Uterus (tissue), 4 donors: ENCODE measurements around the gene DGKG. TPM values are rescaled to one million over a fixed set of nuclear protein-coding genes. Genes with fewer than 3 reads are reported as not detected.
A peak's percentile ranks its signal among the peaks of the same experiment; 100 is the strongest.

Experiments
- DNase-seq, 2 donors: peaks; one replicate each; pipeline ENCODE4 v3.0.0-alpha.2; 2019 to 2020
- H3K27ac ChIP-seq, 2 donors: fragments of 200-600 bp; sonication (generic); 1 replicate in 1 of 2; 2 replicates in 1 of 2; pipeline ENCODE4 v1.5.1; 2016 to 2018
- H3K27me3 ChIP-seq, 2 donors: fragments of 200-600 bp; sonication (generic); one replicate each; pipeline ENCODE4 v1.5.1; 2018 to 2019; ENCODE audit warnings: control low read depth in 1 of 2
- H3K36me3 ChIP-seq, 2 donors: fragments of 200-600 bp; sonication (generic); one replicate each; pipeline ENCODE4 v1.5.1; 2019; ENCODE audit warnings: control low read depth in 1 of 2
- H3K4me1 ChIP-seq, 2 donors: fragments of 200-600 bp; sonication (generic); one replicate each; pipeline ENCODE4 v1.5.1; 2018 to 2019; ENCODE audit warnings: control low read depth in 1 of 2
- H3K4me3 ChIP-seq, 2 donors: fragments of 200-600 bp; sonication (generic); 1 replicate in 1 of 2; 2 replicates in 1 of 2; pipeline ENCODE4 v1.5.1; 2018 to 2019; ENCODE audit warnings: mild to moderate bottlenecking in 1 of 2
- H3K9me3 ChIP-seq, 2 donors: fragments of 200-600 bp; sonication (generic); one replicate each; pipeline ENCODE4 v1.5.1; 2019; ENCODE audit warnings: control low read depth in 1 of 2
- POLR2A ChIP-seq, 2 donors: fragments of 450-650 bp; IDR thresholded peaks; one replicate each; pipeline ENCODE4 v1.6.1; 2016; ENCODE audit warnings: antibody characterized with exemption in 2 of 2, mild to moderate bottlenecking in 1 of 2, moderate library complexity in 1 of 2
- intact Hi-C: fragments of 100-400 bp; cut with DNase I; formaldehyde crosslinking; loops from one replicate; pipeline ENCODE4 v1.15.1; 2023; ENCODE audit warnings: low total_unique reads
- total RNA-seq, 4 donors: library from RNA; depleted of rRNA in 3 of 4; stranded (reverse); fragments of >200 nt in 3 of 4; gene quantifications; one replicate each; pipeline versions ENCODE4 v1.1.0 to v1.2.4, GENCODE V29; 2014 to 2023
- TF ChIP-seq, protein P1 (sequence below), 4 experiments: fragments of 200-600 bp in 2 of 4; fragments of 450-650 bp in 2 of 4; sonication (generic) in 2 of 4; IDR thresholded peaks; one replicate each; pipeline ENCODE4 v1.5.1; 2016 to 2019; ENCODE audit warnings: antibody characterized with exemption in 4 of 4, mild to moderate bottlenecking in 2 of 4, moderate library complexity in 1 of 4
- donor health status: DM: yes; HTN: yes; CAD: no.

DGKG gene
- total RNA-seq, 4 donors from 2014 or later: 1.9 to 10.8 (median 6.7) TPM

DNA sequence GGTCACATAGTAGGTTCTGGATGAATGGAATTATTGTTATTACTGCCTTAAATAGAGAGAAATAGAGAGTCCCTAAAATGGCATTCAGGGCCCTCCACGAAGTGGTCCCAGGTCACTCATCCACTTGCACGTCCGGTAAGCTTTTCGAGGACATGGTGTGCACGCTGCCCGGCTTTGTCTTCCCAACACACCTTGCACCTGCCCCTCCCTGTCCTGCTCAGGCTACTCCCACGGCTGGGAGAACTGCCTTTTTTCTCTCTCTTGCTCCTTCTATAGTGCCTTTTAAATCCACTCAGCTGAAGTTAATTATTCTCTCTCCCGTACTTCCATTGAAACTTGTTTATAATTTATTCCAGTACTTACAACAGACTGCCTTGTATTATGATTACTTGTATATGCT lies 5.6 kb upstream of the DGKG start:
- no peak for DNase-seq
- intact Hi-C loops: no loop called here
- Histone ChIP-seq H3K27me3 (peaks cover 0 to 5% of the 10 kb centered on the region in 2 donors), H3K27ac (no peak overlapping the region), H3K4me3 (no peak overlapping the region), H3K4me1 (no peaks in the 10 kb centered on the region), H3K9me3 (no peaks in the 10 kb centered on the region), H3K36me3 (no peaks in the 10 kb centered on the region)
- TF ChIP-seq, protein P1, sequence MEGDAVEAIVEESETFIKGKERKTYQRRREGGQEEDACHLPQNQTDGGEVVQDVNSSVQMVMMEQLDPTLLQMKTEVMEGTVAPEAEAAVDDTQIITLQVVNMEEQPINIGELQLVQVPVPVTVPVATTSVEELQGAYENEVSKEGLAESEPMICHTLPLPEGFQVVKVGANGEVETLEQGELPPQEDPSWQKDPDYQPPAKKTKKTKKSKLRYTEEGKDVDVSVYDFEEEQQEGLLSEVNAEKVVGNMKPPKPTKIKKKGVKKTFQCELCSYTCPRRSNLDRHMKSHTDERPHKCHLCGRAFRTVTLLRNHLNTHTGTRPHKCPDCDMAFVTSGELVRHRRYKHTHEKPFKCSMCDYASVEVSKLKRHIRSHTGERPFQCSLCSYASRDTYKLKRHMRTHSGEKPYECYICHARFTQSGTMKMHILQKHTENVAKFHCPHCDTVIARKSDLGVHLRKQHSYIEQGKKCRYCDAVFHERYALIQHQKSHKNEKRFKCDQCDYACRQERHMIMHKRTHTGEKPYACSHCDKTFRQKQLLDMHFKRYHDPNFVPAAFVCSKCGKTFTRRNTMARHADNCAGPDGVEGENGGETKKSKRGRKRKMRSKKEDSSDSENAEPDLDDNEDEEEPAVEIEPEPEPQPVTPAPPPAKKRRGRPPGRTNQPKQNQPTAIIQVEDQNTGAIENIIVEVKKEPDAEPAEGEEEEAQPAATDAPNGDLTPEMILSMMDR (IDR thresholded peaks at IDR 0.05): no peak
- TF ChIP-seq POLR2A (IDR thresholded peaks at IDR 0.05): no peak

DNA sequence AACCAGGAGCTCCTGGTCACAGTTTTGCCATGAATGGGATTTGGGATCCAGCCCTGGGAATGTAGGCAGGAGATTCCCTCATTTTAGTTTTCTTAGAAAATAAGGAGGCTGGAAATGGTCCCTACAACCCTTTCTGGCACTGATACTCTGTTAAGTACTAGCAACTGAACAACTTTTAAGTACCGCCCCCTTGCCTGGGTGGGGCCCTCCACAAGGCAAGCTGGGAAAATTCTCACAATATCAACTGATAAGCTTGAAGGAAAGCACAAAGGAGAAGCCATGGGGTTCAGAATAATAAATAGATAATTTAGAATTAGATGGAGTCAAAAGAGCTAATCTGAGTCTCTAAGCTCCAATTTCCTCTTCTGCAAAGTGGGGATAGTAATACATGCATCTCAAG lies 4.2 kb upstream of the DGKG start:
- peaks cover 7 to 17% of the 10 kb centered on the region in 2 donors for H3K27me3 ChIP-seq
- TF ChIP-seq, protein P1 (IDR thresholded peaks at IDR 0.05): no peak
- no peak for TF ChIP-seq POLR2A (IDR thresholded peaks at IDR 0.05)
- H3K9me3 ChIP-seq: no peaks in the 10 kb centered on the region
- no peak overlapping the region for H3K27ac ChIP-seq
- no peaks in the 10 kb centered on the region for H3K4me1 ChIP-seq
- intact Hi-C loops: no loop called here
- no peak for DNase-seq
- H3K36me3 ChIP-seq: no peaks in the 10 kb centered on the region
- no peak overlapping the region for H3K4me3 ChIP-seq

DNA sequence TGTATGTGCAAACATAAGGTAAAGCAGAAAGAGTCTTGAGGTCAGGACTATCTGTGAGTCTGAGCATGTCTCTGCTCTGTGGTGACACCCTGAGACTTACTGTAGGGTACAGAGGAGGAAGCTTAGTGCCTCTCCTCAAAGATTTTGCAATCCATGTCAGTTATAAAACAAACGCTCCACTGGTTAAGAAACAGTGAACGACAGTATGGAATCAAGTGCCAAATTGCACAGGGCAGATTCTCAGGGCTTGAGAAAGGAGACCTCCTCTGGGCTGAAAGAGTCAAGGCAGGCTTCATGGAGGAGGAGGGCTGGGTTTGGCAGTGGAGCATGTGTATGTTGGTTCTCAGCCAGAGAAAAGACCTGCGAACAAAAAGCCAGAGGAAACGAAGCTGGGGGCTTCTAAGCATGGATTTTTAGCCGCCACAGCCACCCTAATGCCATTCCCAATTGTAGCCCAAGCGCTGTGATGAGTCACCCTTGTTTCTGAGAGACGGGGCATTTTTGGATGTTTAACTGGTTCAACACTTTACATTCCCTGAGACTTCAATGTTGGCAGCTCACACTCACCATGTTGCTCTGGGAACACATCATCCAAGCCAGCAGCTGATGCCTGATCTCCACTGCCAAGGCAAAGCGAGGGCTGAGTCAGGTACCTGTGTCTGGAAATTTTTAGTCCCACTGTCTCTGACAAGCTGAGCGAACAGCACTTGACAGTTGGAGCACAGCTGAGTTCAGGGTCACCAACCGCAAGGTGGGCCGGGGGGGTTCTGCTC lies 3.4 kb upstream of the DGKG start:
- no peaks in the 10 kb centered on the region for H3K36me3 ChIP-seq
- no peak overlapping the region for H3K4me3 ChIP-seq
- no peak for TF ChIP-seq POLR2A (IDR thresholded peaks at IDR 0.05)
- TF ChIP-seq, protein P1 (IDR thresholded peaks at IDR 0.05): no peak
- H3K27ac ChIP-seq: no peak overlapping the region
- DNase-seq: peak in 1 of 2 donors; percentile 29
- no peaks in the 10 kb centered on the region for H3K4me1 ChIP-seq
- no peaks in the 10 kb centered on the region for H3K9me3 ChIP-seq
- intact Hi-C loops: no loop called here
- H3K27me3 ChIP-seq: peaks cover 7 to 23% of the 10 kb centered on the region in 2 donors

DNA sequence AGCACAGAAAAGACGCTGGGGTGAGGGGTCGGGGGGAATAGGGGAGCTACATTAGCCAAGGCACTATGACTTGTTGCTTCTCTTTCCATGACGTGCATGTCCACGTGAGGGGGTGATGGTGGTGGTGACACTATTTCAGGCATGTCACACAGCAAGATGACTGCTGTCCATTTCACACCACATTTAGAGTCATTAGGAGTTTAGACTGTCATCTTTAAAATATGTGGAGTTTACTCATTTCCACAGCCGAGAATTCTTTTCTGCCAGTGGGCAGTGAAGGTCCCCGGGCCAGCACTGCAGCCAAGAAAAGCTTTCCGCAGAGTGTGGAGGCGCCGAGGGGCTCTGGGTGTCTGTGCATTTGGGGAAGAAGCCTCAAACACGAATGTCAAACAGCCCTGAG lies 954 bp upstream of the DGKG start:
- Histone ChIP-seq H3K4me3 (no peak overlapping the region), H3K9me3 (no peaks in the 10 kb centered on the region), H3K27ac (no peak overlapping the region), H3K36me3 (no peaks in the 10 kb centered on the region), H3K4me1 (no peaks in the 10 kb centered on the region), H3K27me3 (peaks cover 7 to 23% of the 10 kb centered on the region in 2 donors)
- no peak for DNase-seq
- intact Hi-C loops: no loop called here
- no peak for TF ChIP-seq POLR2A (IDR thresholded peaks at IDR 0.05)
- TF ChIP-seq, protein P1 (IDR thresholded peaks at IDR 0.05): no peak

DNA sequence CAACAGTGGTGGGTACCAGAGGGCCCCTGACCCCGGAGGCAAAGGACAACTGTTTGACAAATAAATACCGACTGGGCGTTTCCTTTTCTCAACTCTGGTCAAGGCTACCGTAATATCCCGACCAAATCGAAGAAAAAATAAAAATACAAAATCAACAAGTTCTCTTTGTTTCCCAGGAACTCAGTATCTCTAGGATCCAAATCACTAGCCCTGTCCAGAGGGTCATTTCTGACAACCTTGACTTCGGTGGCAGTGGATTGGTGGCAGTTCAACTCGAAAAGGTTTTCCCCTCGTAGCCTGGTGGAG lies 456 bp upstream of the DGKG start:
- Histone ChIP-seq H3K4me1 (no peaks in the 10 kb centered on the region), H3K27me3 (peaks cover 7 to 23% of the 10 kb centered on the region in 2 donors), H3K4me3 (no peak overlapping the region), H3K36me3 (no peaks in the 10 kb centered on the region), H3K9me3 (no peaks in the 10 kb centered on the region), H3K27ac (no peak overlapping the region)
- intact Hi-C loops: no loop called here
- DNase-seq: no peak
- TF ChIP-seq, protein P1 (IDR thresholded peaks at IDR 0.05): no peak
- TF ChIP-seq POLR2A (IDR thresholded peaks at IDR 0.05): no peak
